Coronary artery (tissue), 2 donors: Measurements from ENCODE around the gene FER1L5.

Experiments used
- DNase-seq: peaks from one replicate; pipeline ENCODE4 v3.0.0-alpha.2; 2017; ENCODE audit warnings: low spot score
- H3K27ac ChIP-seq, 2 donors: fragments of 200-600 bp; sonication (generic); one replicate each; pipeline ENCODE4 v1.5.1; 2016 to 2019
- H3K4me3 ChIP-seq: fragments of 200-600 bp; sonication (generic); 2 replicates; pipeline ENCODE4 v1.5.1; 2016; ENCODE audit warnings: mild to moderate bottlenecking, moderate library complexity
- CTCF ChIP-seq: fragments of 200-600 bp; sonication (generic); IDR thresholded peaks from one replicate; pipeline ENCODE4 v1.5.1; 2019; ENCODE audit warnings: antibody characterized with exemption

Gene FER1L5

GRCh38 chr2:96680561-96681141 is 38.1 kb downstream of the FER1L5 start:
- DNase-seq, result no peak
- no peak for TF ChIP-seq CTCF
- Histone ChIP-seq H3K27ac (peak overlapping the region in 1 of 2 donors; percentile 33), H3K4me3 (no peak overlapping the region)

DNA sequence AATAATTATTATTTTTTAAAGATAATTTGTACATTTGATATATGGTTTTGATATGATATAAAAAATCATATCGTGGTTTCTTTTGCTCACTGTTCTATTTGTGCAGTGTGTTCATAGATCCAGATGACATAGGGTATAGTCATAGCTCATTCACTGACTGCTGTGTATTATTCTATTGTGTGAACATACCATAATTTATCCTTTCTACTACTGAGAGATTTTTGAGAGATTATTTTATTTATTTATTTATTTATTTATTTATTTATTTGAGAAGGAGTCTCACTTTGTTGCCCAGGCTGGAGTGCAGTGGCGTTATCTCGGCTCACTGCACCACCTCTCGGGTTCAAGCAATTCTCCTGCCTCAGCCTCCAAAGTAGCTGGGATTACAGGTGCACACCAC is 39.0 kb downstream of the FER1L5 start:
- TF ChIP-seq CTCF, result no peak
- no peak overlapping the region for H3K27ac ChIP-seq
- H3K4me3 ChIP-seq, result no peak overlapping the region
- DNase-seq, result no peak

- H3K27ac ChIP-seq, result no peak overlapping the region
Measured at GRCh38 chr2:96683307-96683706, 40.7 kb downstream of the FER1L5 start.

GRCh38 chr2:96683972-96684820 is 41.6 kb downstream of the FER1L5 start:
- no peak for DNase-seq
- TF ChIP-seq CTCF, result no peak
- Histone ChIP-seq H3K4me3 (no peak overlapping the region), H3K27ac (no peak overlapping the region)

More at GRCh38 chr2:96683307-96683706, 40.7 kb downstream of the FER1L5 start:
- DNase-seq, result no peak
- H3K4me3 ChIP-seq, result no peak overlapping the region
- no peak for TF ChIP-seq CTCF

DNA sequence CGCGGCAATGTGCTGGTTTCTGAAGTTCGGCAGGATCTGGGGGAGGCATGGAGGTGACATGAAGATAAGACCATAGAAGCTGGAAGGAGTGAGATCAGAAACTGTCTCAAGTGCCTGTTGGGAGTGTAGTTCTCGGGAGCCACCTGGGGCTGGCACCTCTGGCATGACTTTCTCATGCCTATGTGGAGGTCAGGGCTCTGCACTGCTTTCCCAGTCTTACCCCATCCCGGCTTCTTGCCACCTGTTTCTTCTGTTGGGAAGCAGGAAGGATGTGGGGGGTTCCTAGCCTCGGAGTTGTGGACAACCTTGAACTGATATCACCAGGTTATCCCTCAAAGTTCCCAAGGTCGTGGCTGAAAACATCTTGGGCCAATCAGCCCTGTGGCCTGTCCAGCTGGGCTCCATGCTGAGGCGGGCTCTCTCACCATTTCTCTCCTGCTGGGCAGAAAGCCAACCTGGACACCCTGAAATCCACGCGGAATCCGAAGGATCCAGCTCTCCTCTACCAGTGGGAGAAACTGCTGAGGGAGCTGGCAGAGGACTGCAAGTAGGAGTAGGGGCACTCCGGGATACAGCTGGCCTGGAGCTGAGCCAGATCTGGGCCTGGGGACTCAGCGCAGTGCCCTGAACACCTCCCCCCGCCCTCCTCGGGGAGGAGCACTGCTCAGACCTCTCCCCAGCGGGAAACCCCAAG is 42.5 kb downstream of the FER1L5 start:
- Histone ChIP-seq H3K27ac (no peak overlapping the region), H3K4me3 (no peak overlapping the region)
- no peak for TF ChIP-seq CTCF
- DNase-seq, result no peak

DNA sequence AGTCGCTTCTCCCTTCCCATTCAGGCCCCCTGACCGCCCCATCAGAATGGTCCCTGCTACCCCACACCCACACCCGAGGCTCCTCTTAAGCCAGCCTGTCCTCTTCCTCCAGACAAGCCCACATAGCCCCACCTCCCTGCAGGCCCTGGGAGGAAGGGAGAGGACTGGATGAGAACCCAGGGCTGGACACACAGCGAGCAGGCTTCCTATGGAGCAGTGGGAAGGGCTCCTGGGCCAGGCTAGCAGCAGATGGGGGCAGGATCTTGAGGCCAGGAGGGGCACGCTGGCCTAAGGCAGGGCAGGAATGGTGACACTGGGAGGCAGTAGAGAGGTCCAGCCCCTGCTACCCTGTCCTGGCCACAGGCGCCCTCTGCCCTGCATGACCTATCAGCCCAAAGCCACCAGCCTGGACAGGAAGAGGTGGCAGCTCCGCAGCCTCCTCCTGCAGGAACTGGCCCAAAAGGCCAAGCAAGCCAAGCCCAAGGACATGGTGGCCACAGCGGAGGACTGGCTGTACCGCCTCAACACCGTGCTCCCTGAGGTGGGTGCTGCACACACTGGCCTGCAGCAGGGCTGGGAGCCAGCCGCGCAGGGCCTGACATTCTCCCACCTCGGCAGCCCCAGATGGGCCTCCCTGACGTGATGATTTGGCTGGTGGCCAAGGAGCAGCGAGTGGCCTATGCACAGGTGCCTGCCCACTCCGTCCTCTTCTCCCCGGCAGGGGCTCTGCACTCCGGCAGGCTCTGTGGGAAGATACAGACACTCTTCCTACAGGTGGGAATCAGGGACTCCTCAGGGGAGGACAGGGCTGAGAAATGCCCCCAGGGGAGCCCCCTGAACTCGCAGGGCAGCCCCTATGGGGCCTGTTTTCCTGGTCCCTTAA is 43.3 kb downstream of the FER1L5 start:
- H3K27ac ChIP-seq, result no peak overlapping the region
- no peak for TF ChIP-seq CTCF
- no peak overlapping the region for H3K4me3 ChIP-seq
- DNase-seq, result no peak
